OCI-LY7 (cell line): Measurements from ENCODE around the gene BRIP1.

Experiments
- EZH2phosphoT487 ChIP-seq: fragments of 200-600 bp; sonication (generic); IDR thresholded peaks from 2 replicates; pipeline ENCODE4 v1.6.1; 2018; ENCODE audit warnings: low read depth, borderline replicate concordance, mild to moderate bottlenecking, mixed run types, antibody characterized with exemption, low read length, moderate library complexity, mixed read lengths
- TF ChIP-seq, protein P1 (sequence below): fragments of 200-600 bp; sonication (generic); conservative IDR thresholded peaks from 2 replicates; pipeline ENCODE4 v1.5.1; 2014; ENCODE audit warnings: mild to moderate bottlenecking, antibody characterized with exemption, low read length, moderate library complexity, mixed read lengths

DNA sequence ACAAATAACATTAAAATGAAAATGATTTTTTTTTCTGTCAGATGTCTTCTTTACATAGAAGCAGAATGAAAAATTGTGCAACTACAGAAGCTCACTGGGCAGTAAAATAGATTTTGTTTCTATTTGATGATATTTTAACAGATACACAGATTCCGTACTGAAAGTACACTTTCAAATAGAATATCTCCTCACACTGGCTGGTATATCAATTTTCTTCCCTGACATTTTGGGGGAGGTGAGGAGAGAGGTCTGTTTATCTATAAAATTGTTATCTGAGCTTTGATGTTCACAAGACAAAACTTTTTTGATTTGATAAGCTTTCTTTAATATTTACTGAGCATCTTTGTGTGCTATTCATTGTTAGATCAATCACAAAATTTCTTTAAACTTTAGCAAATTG, 148.0 kb downstream of the BRIP1 start:
- TF ChIP-seq, protein P1, sequence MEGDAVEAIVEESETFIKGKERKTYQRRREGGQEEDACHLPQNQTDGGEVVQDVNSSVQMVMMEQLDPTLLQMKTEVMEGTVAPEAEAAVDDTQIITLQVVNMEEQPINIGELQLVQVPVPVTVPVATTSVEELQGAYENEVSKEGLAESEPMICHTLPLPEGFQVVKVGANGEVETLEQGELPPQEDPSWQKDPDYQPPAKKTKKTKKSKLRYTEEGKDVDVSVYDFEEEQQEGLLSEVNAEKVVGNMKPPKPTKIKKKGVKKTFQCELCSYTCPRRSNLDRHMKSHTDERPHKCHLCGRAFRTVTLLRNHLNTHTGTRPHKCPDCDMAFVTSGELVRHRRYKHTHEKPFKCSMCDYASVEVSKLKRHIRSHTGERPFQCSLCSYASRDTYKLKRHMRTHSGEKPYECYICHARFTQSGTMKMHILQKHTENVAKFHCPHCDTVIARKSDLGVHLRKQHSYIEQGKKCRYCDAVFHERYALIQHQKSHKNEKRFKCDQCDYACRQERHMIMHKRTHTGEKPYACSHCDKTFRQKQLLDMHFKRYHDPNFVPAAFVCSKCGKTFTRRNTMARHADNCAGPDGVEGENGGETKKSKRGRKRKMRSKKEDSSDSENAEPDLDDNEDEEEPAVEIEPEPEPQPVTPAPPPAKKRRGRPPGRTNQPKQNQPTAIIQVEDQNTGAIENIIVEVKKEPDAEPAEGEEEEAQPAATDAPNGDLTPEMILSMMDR = no peak
- TF ChIP-seq EZH2phosphoT487 = no peak
